Adrenal gland (tissue), 12 donors: ENCODE data around the gene AGAP6. TPM values are rescaled to one million over a fixed set of nuclear protein-coding genes. Genes with fewer than 3 reads are reported as not detected.
A peak's percentile ranks its signal among the peaks of the same experiment; 100 is the strongest.
"Not testable (repeated sequence)": the region's sequence is repeated elsewhere in the genome, so short reads cannot be mapped to it uniquely, and the experiment has no call there.

Experiments
- DNase-seq, 7 donors: peaks; one replicate each; pipeline ENCODE4 v3.0.0-alpha.2; 2019 to 2020
- H3K27ac ChIP-seq, 5 donors: fragments of 200-600 bp; sonication (generic) in 4 of 5; 1 replicate in 3 of 5; 2 replicates in 2 of 5; pipeline versions ENCODE4 v1.5.1 to v1.8.0; 2016 to 2020; ENCODE audit warnings: mild to moderate bottlenecking in 1 of 5
- H3K27me3 ChIP-seq: fragments of 200-600 bp; 2 replicates; pipeline ENCODE4 v1.8.0; 2021
- H3K36me3 ChIP-seq, 2 donors: fragments of 200-600 bp; replicated peaks in 1 of 2; 1 replicate in 1 of 2; 2 replicates in 1 of 2; pipeline versions ENCODE4 v1.5.1 to v1.8.0; 2018 to 2022
- H3K4me1 ChIP-seq, 2 donors: fragments of 200-600 bp; replicated peaks in 1 of 2; 1 replicate in 1 of 2; 2 replicates in 1 of 2; pipeline versions ENCODE4 v1.5.1 to v1.8.0; 2018 to 2021
- H3K4me3 ChIP-seq, 4 donors: fragments of 200-600 bp; sonication (generic) in 3 of 4; one replicate each; pipeline ENCODE4 v1.5.1; 2016 to 2018
- H3K9me3 ChIP-seq, 3 donors: fragments of 200-600 bp; sonication (generic) in 1 of 3; replicated peaks in 1 of 3; 1 replicate in 2 of 3; 2 replicates in 1 of 3; pipeline versions ENCODE4 v1.5.1 to v1.8.0; 2016 to 2021
- CTCF ChIP-seq, 6 experiments: fragments of 450-650 bp in 4 of 6; fragments of 200-600 bp in 2 of 6; sonication (generic) in 1 of 6; IDR thresholded peaks; 1 replicate in 5 of 6; 2 replicates in 1 of 6; pipeline versions ENCODE4 v1.5.1 to v1.8.0; 2016 to 2021; ENCODE audit warnings: antibody characterized with exemption in 6 of 6, mild to moderate bottlenecking in 2 of 6, moderate library complexity in 1 of 6
- POLR2A ChIP-seq, 2 donors: fragments of 450-650 bp; IDR thresholded peaks; one replicate each; pipeline ENCODE4 v1.6.1; 2017; ENCODE audit warnings: antibody characterized with exemption in 2 of 2, mild to moderate bottlenecking in 2 of 2, moderate library complexity in 1 of 2
- WGBS, 4 donors: extraction: QIAGEN DNeasy Blood & Tissue Kit in 2 of 4; methylation state at CpG; one replicate each; pipeline versions ENCODE4 v1.1.5 to v1.1.7; 2013 to 2017; 5-methylcytosine and 5-hydroxymethylcytosine counted together
- intact Hi-C, 2 donors: fragments of 100-400 bp; cut with DNase I; formaldehyde crosslinking; loops; one replicate each; pipeline versions ENCODE4 v1.14.1 to v1.15.0; 2022 to 2023
- polyA plus RNA-seq, 3 donors: library from polyadenylated mRNA; stranded (reverse); fragments of 200-250 nt in 2 of 3; fragments of 350-450 nt in 1 of 3; fragmentation: Illumina TruSeq in 1 of 3; extraction: RNeasy Lipid Tissue Mini Kit (QIAGEN cat#74804) in 1 of 3; gene quantifications; one replicate each; pipeline ENCODE4 v1.2.3, GENCODE V29; 2013 to 2014
- total RNA-seq, 9 donors: library from RNA; depleted of rRNA in 4 of 9; stranded (reverse); fragments of >200 nt in 4 of 9; fragments of 120-200 nt in 1 of 9; fragmentation: NEBNext Ultra II Directional in 1 of 9; extraction: Animal tissue kit (Norgen Biotek cat#: 25700) in 1 of 9; gene quantifications; one replicate each; pipeline versions ENCODE4 v1.1.0 to v1.2.4, GENCODE V29; 2013 to 2023
- donor health status: healthy with polysubstance abuse.
- donor health status: Bipolar disorder and iron deficiency.
- donor health status: DM: yes; HTN: yes; CAD: no.
- donor health status: DM: no; HTN: no; CAD: no.
- donor health status: DM: no; HTN: no; CAD: no.
- donor health status: DM: yes; HTN: yes; CAD: no.

Gene AGAP6
- total and polyA plus RNA-seq, 12 donors = 2.6 to 52.0 (median 9.6) TPM

- TF ChIP-seq CTCF (IDR thresholded peaks at IDR 0.05) = no peak
- no peak for TF ChIP-seq POLR2A (IDR thresholded peaks at IDR 0.05)
- Histone ChIP-seq H3K4me1 (no peaks in the 10 kb centered on the region), H3K36me3 (no peaks in the 10 kb centered on the region), H3K9me3 (no peaks in the 10 kb centered on the region), H3K4me3 (no peak overlapping the region), H3K27ac (no peak overlapping the region), H3K27me3 (no peaks in the 10 kb centered on the region)
- 89 to 98% (median 92%) methylated on average over 12 to 13 of the region's 13 CpGs for WGBS, 4 donors
- DNase-seq = no peak
- intact Hi-C loops = no loop called here
These were observed 39.0 kb downstream of the AGAP6 start for GRCh38 chr10:50027195-50027594.

- Histone ChIP-seq H3K27ac (no peak overlapping the region), H3K27me3 (no peaks in the 10 kb centered on the region), H3K4me3 (no peak overlapping the region), H3K9me3 (no peaks in the 10 kb centered on the region), H3K36me3 (no peaks in the 10 kb centered on the region), H3K4me1 (no peaks in the 10 kb centered on the region)
- WGBS, 4 donors = 55 to 62% (median 61%) methylated on average over 3 of the region's 3 CpGs
- no peak for DNase-seq
- intact Hi-C loops = no loop called here
- TF ChIP-seq CTCF (IDR thresholded peaks at IDR 0.05) (no peak), POLR2A (IDR thresholded peaks at IDR 0.05) (no peak)
These were observed 45.3 kb downstream of the AGAP6 start for GRCh38 chr10:50033481-50033880.

GRCh38 chr10:50035337-50035736 lies 47.1 kb downstream of the AGAP6 start:
- H3K27me3 ChIP-seq, H3K4me3 ChIP-seq, H3K4me1 ChIP-seq, DNase-seq, H3K36me3 ChIP-seq, H3K9me3 ChIP-seq, H3K27ac ChIP-seq, intact Hi-C loops: not testable (repeated sequence)
- WGBS, 4 donors = 51 to 74% (median 64%) methylated on average over 3 to 4 of the region's 4 CpGs

GRCh38 chr10:50044941-50045664 lies 56.9 kb downstream of the AGAP6 start:
- 68 to 87% (median 76%) methylated on average over 5 of the region's 5 CpGs for WGBS, 4 donors
- no peaks in the 10 kb centered on the region for H3K9me3 ChIP-seq
- no peaks in the 10 kb centered on the region for H3K4me1 ChIP-seq
- H3K4me3 ChIP-seq = no peak overlapping the region
- intact Hi-C loops = no loop called here
- no peaks in the 10 kb centered on the region for H3K27me3 ChIP-seq
- H3K27ac ChIP-seq = no peak overlapping the region
- DNase-seq = no peak
- H3K36me3 ChIP-seq = no peaks in the 10 kb centered on the region
- TF ChIP-seq CTCF (IDR thresholded peaks at IDR 0.05) (no peak), POLR2A (IDR thresholded peaks at IDR 0.05) (no peak)

GRCh38 chr10:50046457-50046856 lies 58.3 kb downstream of the AGAP6 start:
- H3K4me3 ChIP-seq, H3K27ac ChIP-seq, intact Hi-C loops, H3K9me3 ChIP-seq, H3K4me1 ChIP-seq, H3K27me3 ChIP-seq, H3K36me3 ChIP-seq, DNase-seq: not testable (repeated sequence)
- WGBS, 4 donors = 77 to 88% (median 85%) methylated on average over 9 of the region's 9 CpGs

- H3K27ac ChIP-seq, DNase-seq, H3K9me3 ChIP-seq, intact Hi-C loops, H3K4me1 ChIP-seq, H3K36me3 ChIP-seq, H3K27me3 ChIP-seq, H3K4me3 ChIP-seq: not testable (repeated sequence)
- 78 to 93% (median 82%) methylated on average over 3 to 5 of the region's 5 CpGs for WGBS, 4 donors
These were observed 59.4 kb downstream of the AGAP6 start for GRCh38 chr10:50047594-50047993.

GRCh38 chr10:50051995-50052660 lies 63.9 kb downstream of the AGAP6 start:
- H3K27me3 ChIP-seq, H3K9me3 ChIP-seq, intact Hi-C loops, H3K36me3 ChIP-seq, H3K4me1 ChIP-seq, H3K4me3 ChIP-seq, DNase-seq: not testable (repeated sequence)
- H3K27ac ChIP-seq = peak overlapping the region in 1 of 5 donors; percentile 2
- 57 to 72% (median 63%) methylated on average over 3 of the region's 3 CpGs for WGBS, 4 donors

- H3K27ac ChIP-seq, H3K9me3 ChIP-seq, H3K27me3 ChIP-seq, H3K36me3 ChIP-seq, intact Hi-C loops, DNase-seq, H3K4me1 ChIP-seq, H3K4me3 ChIP-seq: not testable (repeated sequence)
- WGBS, 4 donors = 66 to 73% (median 69%) methylated on average over 5 to 6 of the region's 6 CpGs
These were observed 64.7 kb downstream of the AGAP6 start for GRCh38 chr10:50052778-50053376.
